Measurements from ENCODE around the gene PLXNB1.
"Not testable (repeated sequence)": the region's sequence is repeated elsewhere in the genome, so short reads cannot be mapped to it uniquely, and the experiment has no call there.

PLXNB1 gene

DNA sequence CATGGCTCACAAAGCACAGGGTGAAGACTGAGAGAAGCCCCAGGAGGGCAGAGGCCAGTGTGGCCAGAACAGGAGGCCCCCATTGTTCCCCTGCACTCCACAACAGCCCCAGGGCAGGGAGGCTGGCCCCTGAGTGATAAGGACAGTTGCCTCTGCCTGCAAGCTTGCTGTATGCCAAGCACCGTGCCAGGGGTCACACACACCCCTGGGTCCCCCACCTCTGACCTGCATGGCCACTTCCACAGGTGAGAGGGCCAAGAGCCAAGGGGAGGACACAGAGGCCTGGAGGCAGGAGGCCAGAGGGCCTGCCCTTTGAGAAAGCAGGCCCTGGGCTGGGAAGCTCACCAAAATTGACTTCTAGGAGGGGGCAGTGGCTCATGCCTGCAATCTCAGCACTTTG, 40.4 kb upstream of the PLXNB1 start:
- Histone ChIP-seq H3K4me3 (ENCODE audit: low read length) (no peak overlapping the region), H3K27ac (ENCODE audit: low read depth, low read length) (no peak overlapping the region), H3K9ac (ENCODE audit: low read length) (no peak overlapping the region), H3K27me3 (ENCODE audit: control insufficient read depth, insufficient read depth, low read length) (no peaks in the 10 kb centered on the region), H3K4me1 (ENCODE audit: control insufficient read depth, insufficient read depth, low read length) (peaks cover 35% of the 10 kb centered on the region), H3K36me3 (ENCODE audit: control insufficient read depth, insufficient read depth, low read length) (peaks cover 26% of the 10 kb centered on the region)

DNA sequence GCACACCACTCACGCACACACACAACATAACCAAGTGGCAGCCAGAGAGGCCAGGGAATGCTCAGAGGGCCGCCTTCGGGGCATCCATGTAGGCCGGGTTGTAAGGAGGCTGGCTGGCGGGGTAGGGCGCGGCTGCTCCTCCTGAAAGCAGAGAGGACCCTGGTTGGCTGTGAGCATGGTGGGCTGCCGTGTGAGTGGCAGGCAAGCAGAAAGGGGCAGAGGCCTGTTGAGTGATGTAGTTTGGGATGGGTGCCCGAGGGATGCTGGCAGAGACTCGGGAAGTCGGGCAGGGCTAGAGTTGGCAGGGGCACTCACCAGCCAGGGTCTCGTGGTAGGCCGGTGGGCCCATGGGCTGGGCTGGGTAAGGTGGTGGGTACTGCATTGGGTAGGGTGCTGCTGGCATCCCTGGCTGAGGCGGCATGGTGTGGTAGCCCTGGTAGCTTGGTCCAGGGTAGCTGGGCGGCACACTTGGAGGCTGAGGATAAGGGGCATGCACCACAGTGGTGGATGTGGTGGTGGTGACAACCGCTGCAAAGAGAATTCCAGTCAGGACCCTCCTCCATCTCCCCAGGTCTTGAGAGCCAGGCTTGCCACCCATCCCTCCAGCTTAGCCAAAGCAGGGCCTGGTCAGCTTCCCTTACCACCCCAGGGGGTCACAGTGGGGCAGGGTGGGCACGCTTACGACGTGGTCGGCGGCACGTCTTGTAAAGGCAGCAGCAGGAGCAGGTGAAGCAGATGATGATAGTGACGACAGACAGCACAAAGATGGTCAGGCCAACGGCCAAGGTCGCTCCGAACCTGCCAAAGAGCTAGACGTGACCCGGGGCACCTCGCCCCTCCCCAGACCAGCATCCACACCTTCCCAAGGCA, 39.4 kb upstream of the PLXNB1 start:
- H3K4me3 ChIP-seq (ENCODE audit: low read length), result no peak overlapping the region
- no peaks in the 10 kb centered on the region for H3K27me3 ChIP-seq (ENCODE audit: control insufficient read depth, insufficient read depth, low read length)
- H3K4me1 ChIP-seq (ENCODE audit: control insufficient read depth, insufficient read depth, low read length), result peaks cover 37% of the 10 kb centered on the region
- peaks cover 26% of the 10 kb centered on the region for H3K36me3 ChIP-seq (ENCODE audit: control insufficient read depth, insufficient read depth, low read length)
- H3K27ac ChIP-seq (ENCODE audit: low read depth, low read length), result no peak overlapping the region
- no peak overlapping the region for H3K9ac ChIP-seq (ENCODE audit: low read length)

- Histone ChIP-seq H3K9ac (ENCODE audit: low read length) (no peak overlapping the region), H3K4me3 (ENCODE audit: low read length) (no peak overlapping the region)
Observed at GRCh38 chr3:48468329-48468731, 38.4 kb upstream of the PLXNB1 start.

DNA sequence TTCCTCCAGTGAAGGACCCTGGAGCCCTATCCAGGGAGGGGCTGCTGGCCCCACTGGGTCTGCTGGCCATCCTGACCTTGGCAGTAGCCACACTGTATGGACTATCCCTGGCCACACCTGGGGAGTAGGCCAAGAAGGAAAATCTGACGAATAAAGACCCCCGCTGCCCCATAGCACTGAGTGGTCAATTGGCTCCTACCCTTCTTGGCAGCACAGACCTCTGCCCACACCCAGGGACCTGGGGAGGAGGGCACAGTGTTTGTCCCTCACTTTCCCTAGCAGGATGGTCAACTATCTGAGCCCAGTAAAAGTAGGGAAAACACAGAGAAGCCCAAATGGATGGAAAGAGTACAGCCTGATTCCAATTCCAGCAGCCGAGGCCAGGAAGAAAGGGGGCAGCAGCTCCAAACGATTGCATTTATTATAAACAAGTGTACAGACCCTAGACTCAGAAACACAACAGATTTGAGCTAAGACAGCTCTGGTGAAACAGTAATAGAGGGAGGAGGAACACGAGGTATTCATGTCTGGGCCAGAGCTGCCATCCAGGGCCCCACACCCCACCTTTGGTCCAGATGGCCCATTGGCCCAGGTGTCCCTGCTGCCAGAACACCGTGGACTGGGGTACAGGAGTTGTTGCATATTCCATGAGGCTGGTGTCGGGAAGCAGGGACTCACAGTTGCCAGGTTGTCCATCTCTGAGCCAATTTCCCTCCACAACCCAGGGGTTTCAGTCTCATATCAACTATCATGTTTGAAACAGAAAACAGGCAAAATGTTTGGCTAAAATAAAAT, 37.8 kb upstream of the PLXNB1 start:
- peaks cover 34% of the 10 kb centered on the region for H3K4me1 ChIP-seq (ENCODE audit: control insufficient read depth, insufficient read depth, low read length)
- peak overlapping the region; percentile 100 for H3K27ac ChIP-seq (ENCODE audit: low read depth, low read length)
- peak overlapping the region; percentile 71 for H3K9ac ChIP-seq (ENCODE audit: low read length)
- H3K4me3 ChIP-seq (ENCODE audit: low read length), result peak overlapping the region; percentile 87
- H3K27me3 ChIP-seq (ENCODE audit: control insufficient read depth, insufficient read depth, low read length), result no peaks in the 10 kb centered on the region
- H3K36me3 ChIP-seq (ENCODE audit: control insufficient read depth, insufficient read depth, low read length), result peaks cover 26% of the 10 kb centered on the region

More at GRCh38 chr3:48468329-48468731, 38.4 kb upstream of the PLXNB1 start:
- no peaks in the 10 kb centered on the region for H3K27me3 ChIP-seq (ENCODE audit: control insufficient read depth, insufficient read depth, low read length)
- H3K36me3 ChIP-seq (ENCODE audit: control insufficient read depth, insufficient read depth, low read length), result peaks cover 26% of the 10 kb centered on the region
- peak overlapping the region; percentile 12 for H3K27ac ChIP-seq (ENCODE audit: low read depth, low read length)
- H3K4me1 ChIP-seq (ENCODE audit: control insufficient read depth, insufficient read depth, low read length), result peaks cover 36% of the 10 kb centered on the region

DNA sequence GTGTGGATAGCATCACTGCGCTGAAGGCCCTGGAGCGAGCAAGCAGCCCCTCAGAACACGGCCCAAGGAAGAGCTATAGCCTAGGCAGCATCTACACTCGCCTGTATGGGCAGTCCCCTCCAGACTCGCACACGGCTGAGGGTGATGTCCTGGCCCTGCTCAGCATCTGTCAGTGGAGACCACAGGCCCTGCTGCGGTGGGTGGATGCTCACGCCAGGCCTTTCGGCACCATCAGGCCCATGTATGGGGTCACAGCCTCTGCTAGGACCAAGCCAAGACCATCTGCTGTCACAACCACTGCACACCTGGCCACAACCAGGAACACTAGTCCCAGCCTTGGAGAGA, 37.2 kb upstream of the PLXNB1 start:
- peak overlapping the region; percentile 100 for H3K27ac ChIP-seq (ENCODE audit: low read depth, low read length)
- peak overlapping the region; percentile 71 for H3K9ac ChIP-seq (ENCODE audit: low read length)
- no peaks in the 10 kb centered on the region for H3K27me3 ChIP-seq (ENCODE audit: control insufficient read depth, insufficient read depth, low read length)
- H3K4me3 ChIP-seq (ENCODE audit: low read length), result peak overlapping the region; percentile 87
- H3K4me1 ChIP-seq (ENCODE audit: control insufficient read depth, insufficient read depth, low read length), result peaks cover 34% of the 10 kb centered on the region
- peaks cover 26% of the 10 kb centered on the region for H3K36me3 ChIP-seq (ENCODE audit: control insufficient read depth, insufficient read depth, low read length)

GRCh38 chr3:48466386-48467109, 36.7 kb upstream of the PLXNB1 start:
- peaks cover 26% of the 10 kb centered on the region for H3K36me3 ChIP-seq (ENCODE audit: control insufficient read depth, insufficient read depth, low read length)
- no peaks in the 10 kb centered on the region for H3K27me3 ChIP-seq (ENCODE audit: control insufficient read depth, insufficient read depth, low read length)
- H3K9ac ChIP-seq (ENCODE audit: low read length), result peak overlapping the region; percentile 71
- peaks cover 34% of the 10 kb centered on the region for H3K4me1 ChIP-seq (ENCODE audit: control insufficient read depth, insufficient read depth, low read length)
- H3K27ac ChIP-seq (ENCODE audit: low read depth, low read length), result peak overlapping the region; percentile 100
- peak overlapping the region; percentile 87 for H3K4me3 ChIP-seq (ENCODE audit: low read length)

- Histone ChIP-seq H3K36me3 (ENCODE audit: control insufficient read depth, insufficient read depth, low read length) (peaks cover 26% of the 10 kb centered on the region), H3K9ac (ENCODE audit: low read length) (peak overlapping the region; percentile 71), H3K27ac (ENCODE audit: low read depth, low read length) (peak overlapping the region; percentile 100), H3K27me3 (ENCODE audit: control insufficient read depth, insufficient read depth, low read length) (no peaks in the 10 kb centered on the region), H3K4me3 (ENCODE audit: low read length) (peak overlapping the region; percentile 87), H3K4me1 (ENCODE audit: control insufficient read depth, insufficient read depth, low read length) (peaks cover 34% of the 10 kb centered on the region)
Observed at GRCh38 chr3:48465531-48466378, 35.9 kb upstream of the PLXNB1 start.

GRCh38 chr3:48465237-48465530, 35.3 kb upstream of the PLXNB1 start:
- H3K4me1 ChIP-seq (ENCODE audit: control insufficient read depth, insufficient read depth, low read length), result peaks cover 32% of the 10 kb centered on the region
- H3K27me3 ChIP-seq (ENCODE audit: control insufficient read depth, insufficient read depth, low read length), result no peaks in the 10 kb centered on the region
- peak overlapping the region; percentile 100 for H3K27ac ChIP-seq (ENCODE audit: low read depth, low read length)
- peaks cover 32% of the 10 kb centered on the region for H3K36me3 ChIP-seq (ENCODE audit: control insufficient read depth, insufficient read depth, low read length)
- H3K4me3 ChIP-seq (ENCODE audit: low read length), result peak overlapping the region; percentile 36
- peak overlapping the region; percentile 14 for H3K9ac ChIP-seq (ENCODE audit: low read length)

DNA sequence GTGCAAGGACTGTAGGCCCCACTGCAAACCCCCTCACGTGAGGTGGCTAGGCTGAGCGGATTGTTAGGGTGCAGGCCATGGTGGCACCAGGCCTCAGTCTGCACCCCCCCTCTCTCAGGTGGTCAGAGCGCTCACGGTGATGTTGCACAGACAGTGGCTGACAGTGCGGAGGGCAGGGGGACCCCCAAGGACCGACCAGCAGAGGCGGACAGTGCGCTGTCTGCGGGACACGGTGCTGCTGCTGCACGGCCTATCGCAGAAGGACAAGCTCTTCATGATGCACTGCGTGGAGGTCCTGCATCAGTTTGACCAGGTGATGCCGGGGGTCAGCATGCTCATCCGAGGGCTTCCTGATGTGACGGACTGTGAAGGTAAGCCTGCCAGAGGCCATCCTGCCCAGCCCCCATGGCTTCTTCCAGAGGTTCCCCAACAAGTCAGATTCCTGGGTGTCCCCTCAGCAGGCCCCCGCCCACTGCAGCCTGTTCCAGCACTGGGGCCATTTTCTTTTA, 34.9 kb upstream of the PLXNB1 start:
- Histone ChIP-seq H3K27me3 (ENCODE audit: control insufficient read depth, insufficient read depth, low read length) (no peaks in the 10 kb centered on the region), H3K27ac (ENCODE audit: low read depth, low read length) (peak overlapping the region; percentile 100), H3K9ac (ENCODE audit: low read length) (no peak overlapping the region), H3K4me3 (ENCODE audit: low read length) (no peak overlapping the region), H3K36me3 (ENCODE audit: control insufficient read depth, insufficient read depth, low read length) (peaks cover 34% of the 10 kb centered on the region), H3K4me1 (ENCODE audit: control insufficient read depth, insufficient read depth, low read length) (peaks cover 28% of the 10 kb centered on the region)

GRCh38 chr3:48463703-48464102, 33.8 kb upstream of the PLXNB1 start:
- H3K27me3 ChIP-seq (ENCODE audit: control insufficient read depth, insufficient read depth, low read length), result no peaks in the 10 kb centered on the region
- H3K4me3 ChIP-seq (ENCODE audit: low read length), result no peak overlapping the region
- H3K9ac ChIP-seq (ENCODE audit: low read length), result no peak overlapping the region
- H3K4me1 ChIP-seq (ENCODE audit: control insufficient read depth, insufficient read depth, low read length), result peaks cover 28% of the 10 kb centered on the region
- H3K36me3 ChIP-seq (ENCODE audit: control insufficient read depth, insufficient read depth, low read length), result peaks cover 26% of the 10 kb centered on the region
- no peak overlapping the region for H3K27ac ChIP-seq (ENCODE audit: low read depth, low read length)

- peaks cover 15% of the 10 kb centered on the region for H3K4me1 ChIP-seq (ENCODE audit: control insufficient read depth, insufficient read depth, low read length)
- not testable (repeated sequence) for H3K36me3 ChIP-seq (ENCODE audit: control insufficient read depth, insufficient read depth, low read length); H3K9ac ChIP-seq (ENCODE audit: low read length); H3K27me3 ChIP-seq (ENCODE audit: control insufficient read depth, insufficient read depth, low read length); H3K27ac ChIP-seq (ENCODE audit: low read depth, low read length); H3K4me3 ChIP-seq (ENCODE audit: low read length)
Observed at GRCh38 chr3:48461767-48462166, 31.9 kb upstream of the PLXNB1 start.
